Measurements from ENCODE around the gene SEC23IP.
"Not testable (repeated sequence)": the region's sequence is repeated elsewhere in the genome, so short reads cannot be mapped to it uniquely, and the experiment has no call there.

The SEC23IP gene

GRCh38 chr10:119892188-119893065, at the start of gene SEC23IP:
TSS of gene SEC23IP (plus strand) at chr10:119892730. CDS start at chr10:119892783, 53 bp downstream.
- DNase-seq (ENCODE audit: low spot score) = peak; percentile 95

GRCh38 chr10:119845656-119846055, 46.9 kb upstream of the SEC23IP start:
- DNase-seq (ENCODE audit: low spot score) = no peak

- no peak for DNase-seq (ENCODE audit: low spot score)
These were observed 43.3 kb upstream of the SEC23IP start for GRCh38 chr10:119849031-119849789.

GRCh38 chr10:119849944-119850343, 42.6 kb upstream of the SEC23IP start:
- DNase-seq (ENCODE audit: low spot score) = no peak

GRCh38 chr10:119852277-119852676, 40.3 kb upstream of the SEC23IP start:
- DNase-seq (ENCODE audit: low spot score) = no peak

GRCh38 chr10:119852822-119853221, 39.7 kb upstream of the SEC23IP start:
- no peak for DNase-seq (ENCODE audit: low spot score)

GRCh38 chr10:119853574-119853973, 39.0 kb upstream of the SEC23IP start:
- no peak for DNase-seq (ENCODE audit: low spot score)

GRCh38 chr10:119858063-119858462, 34.5 kb upstream of the SEC23IP start:
- DNase-seq (ENCODE audit: low spot score) = no peak

GRCh38 chr10:119859420-119860258, 32.9 kb upstream of the SEC23IP start:
- peak; percentile 75 for DNase-seq (ENCODE audit: low spot score)

GRCh38 chr10:119860866-119861607, 31.5 kb upstream of the SEC23IP start:
- DNase-seq (ENCODE audit: low spot score) = peak; percentile 31

GRCh38 chr10:119862524-119862923, 30.0 kb upstream of the SEC23IP start:
- no peak for DNase-seq (ENCODE audit: low spot score)

- DNase-seq (ENCODE audit: low spot score) = peak; percentile 13
These were observed 28.5 kb upstream of the SEC23IP start for GRCh38 chr10:119863951-119864565.

GRCh38 chr10:119865699-119866240, 26.8 kb upstream of the SEC23IP start:
- DNase-seq (ENCODE audit: low spot score) = no peak

GRCh38 chr10:119867317-119867716, 25.2 kb upstream of the SEC23IP start:
- no peak for DNase-seq (ENCODE audit: low spot score)

- not testable (repeated sequence) for DNase-seq (ENCODE audit: low spot score)
These were observed 23.1 kb upstream of the SEC23IP start for GRCh38 chr10:119869398-119869797.

- peak; percentile 53 for DNase-seq (ENCODE audit: low spot score)
These were observed 20.5 kb upstream of the SEC23IP start for GRCh38 chr10:119871881-119872609.

GRCh38 chr10:119872610-119872859, 20.0 kb upstream of the SEC23IP start, which contains the start of gene MCMBP:
TSS of gene MCMBP (minus strand) at chr10:119872843. CDS start at chr10:119872584, 259 bp downstream.
- DNase-seq (ENCODE audit: low spot score) = no peak

- peak; percentile 88 for DNase-seq (ENCODE audit: low spot score)
These were observed 19.5 kb upstream of the SEC23IP start for GRCh38 chr10:119872860-119873681.

GRCh38 chr10:119878524-119878923, 14.0 kb upstream of the SEC23IP start:
- DNase-seq (ENCODE audit: low spot score) = no peak

All from NAMALWA (cell line).